HCT116 (cell line): ENCODE data around the gene ARHGAP27. TPM values are rescaled to one million over a fixed set of nuclear protein-coding genes. Genes with fewer than 3 reads are reported as not detected.

Experiments used
- ATAC-seq: fragments of 200-7000 bp; cut with Tn5 transposase; 2 replicates; pipeline ENCODE4 v1.9.1; 2020; ENCODE audit warnings: mild to moderate bottlenecking, moderate library complexity
- BruUV-seq: library from RNA; stranded (reverse); fragments of 400-500 nt; replicated peaks from 2 replicates; lab custom pipeline; 2021; lab: Mats Ljungman, UMichigan
- CTCF ChIA-PET: fragments of 300-600 bp; sonication (Branson Sonifier 250); formaldehyde crosslinking; loops from one replicate; lab custom pipeline; 2021; ENCODE audit warnings: antibody characterized with exemption; lab: Charles Lee
- POLR2A ChIA-PET: fragments of 300-600, 350-600 bp; sonication (Branson Sonifier 250); formaldehyde crosslinking; loops from one replicate; lab custom pipeline; 2021; ENCODE audit warnings: antibody characterized with exemption; lab: Charles Lee
- RAD21 ChIA-PET, 2 experiments: fragments of 300-600 bp; sonication (Branson Sonifier 250); formaldehyde crosslinking; loops; one replicate each; lab custom pipeline; 2023; ENCODE audit warnings: low total read pairs in 2 of 2; ENCODE audit not compliant: uncharacterized antibody in 2 of 2, unreplicated experiment in 2 of 2, low non-redundant PET in 1 of 2; lab: Charles Lee
- DNase-seq: peaks from one replicate; pipeline ENCODE4 v3.0.0-alpha.2; 2010; ENCODE audit warnings: low read depth, low spot score
- H2AFZ ChIP-seq: fragments of 200-600 bp; shearing (Covaris generic), sonication (generic); 2 replicates; pipeline ENCODE4 v1.6.1; 2017; ENCODE audit warnings: low read depth, mixed run types, mixed read lengths, antibody characterized with exemption, low read length; ENCODE audit not compliant: poor library complexity, severe bottlenecking
- H3K27ac ChIP-seq: 2 replicates; pipeline ENCODE4 v1.5.1; 2012; ENCODE audit warnings: low read depth, low read length
- H3K27me3 ChIP-seq: fragments of 200-600 bp; sonication (generic); 2 replicates; pipeline ENCODE4 v1.6.1; 2016; ENCODE audit warnings: mixed run types, low read length, mixed read lengths; ENCODE audit not compliant: insufficient read depth
- H3K36me3 ChIP-seq, 2 experiments: fragments of 200-500 bp in 1 of 2; fragments of 200-600 bp in 1 of 2; sonication (Bioruptor generic) in 1 of 2; sonication (generic) in 1 of 2; 2 replicates each; pipeline versions ENCODE4 v1.5.1 to v1.6.1; 2014 to 2016; ENCODE audit warnings: low read length in 2 of 2, inconsistent platforms in 1 of 2, mixed read lengths in 1 of 2, mixed run types in 1 of 2; ENCODE audit not compliant: insufficient read depth in 2 of 2, control insufficient read depth in 1 of 2
- H3K4me1 ChIP-seq, 2 experiments: fragments of 200-600 bp in 1 of 2; sonication (generic) in 1 of 2; 2 replicates each; pipeline versions ENCODE4 v1.5.1 to v1.6.1; 2012 to 2017; ENCODE audit warnings: low read length in 2 of 2, inconsistent platforms in 1 of 2, mild to moderate bottlenecking in 1 of 2, mixed read lengths in 1 of 2, mixed run types in 1 of 2, moderate library complexity in 1 of 2; ENCODE audit not compliant: insufficient read depth in 2 of 2, control insufficient read depth in 1 of 2
- H3K4me2 ChIP-seq: fragments of 200-600 bp; sonication (generic); 2 replicates; pipeline ENCODE4 v1.6.1; 2017; ENCODE audit warnings: mixed run types, low read length, mixed read lengths
- H3K4me3 ChIP-seq, 2 experiments: fragments of 200-600 bp in 1 of 2; sonication (generic) in 1 of 2; replicated peaks in 1 of 2; 2 replicates each; pipeline ENCODE4 v1.5.1; 2011 to 2016; ENCODE audit warnings: low read length in 2 of 2, control low read depth in 1 of 2, low read depth in 1 of 2, mild to moderate bottlenecking in 1 of 2, mixed read lengths in 1 of 2, mixed run types in 1 of 2
- H3K79me2 ChIP-seq: fragments of 200-600 bp; sonication (generic); 2 replicates; pipeline ENCODE4 v1.6.1; 2017; ENCODE audit warnings: mild to moderate bottlenecking, mixed run types, low read length, moderate library complexity, mixed read lengths; ENCODE audit not compliant: insufficient read depth
- H3K9ac ChIP-seq: fragments of 200-600 bp; sonication (generic); 2 replicates; pipeline ENCODE4 v1.6.1; 2016; ENCODE audit warnings: low read length, mixed read lengths
- H3K9me2 ChIP-seq: fragments of 200-600 bp; sonication (generic), shearing (Covaris generic); 2 replicates; pipeline ENCODE4 v1.6.1; 2017; ENCODE audit warnings: mixed run types, mild to moderate bottlenecking, moderate library complexity; ENCODE audit not compliant: insufficient read depth
- H3K9me3 ChIP-seq, 2 experiments: fragments of 200-500 bp in 1 of 2; fragments of 200-600 bp in 1 of 2; sonication (Bioruptor generic) in 1 of 2; sonication (generic) in 1 of 2; 2 replicates each; pipeline ENCODE4 v1.6.1; 2014 to 2017; ENCODE audit warnings: low read length in 2 of 2, mixed read lengths in 2 of 2, inconsistent platforms in 1 of 2, low read depth in 1 of 2, mild to moderate bottlenecking in 1 of 2, mixed run types in 1 of 2, moderate library complexity in 1 of 2; ENCODE audit not compliant: control insufficient read depth in 1 of 2, insufficient read depth in 1 of 2
- H4K20me1 ChIP-seq: fragments of 200-600 bp; sonication (generic), shearing (Covaris generic); 2 replicates; pipeline ENCODE4 v1.6.1; 2017; ENCODE audit warnings: mixed run types, mild to moderate bottlenecking, moderate library complexity; ENCODE audit not compliant: insufficient read depth
- CBX3 ChIP-seq: IDR thresholded peaks from 2 replicates; pipeline ENCODE4 v1.6.1; 2012; ENCODE audit warnings: low read depth
- CEBPB ChIP-seq: IDR thresholded peaks from 2 replicates; pipeline ENCODE4 v1.6.1; 2012; ENCODE audit warnings: low read depth
- CTCF ChIP-seq, 3 experiments: fragments of 200-600 bp in 1 of 3; sonication (generic) in 1 of 3; IDR thresholded peaks in 2 of 3; conservative IDR thresholded peaks in 1 of 3; 2 replicates each; pipeline ENCODE4 v1.5.1; 2012 to 2017; ENCODE audit warnings: low read depth in 2 of 3, low read length in 2 of 3, antibody characterized with exemption in 1 of 3, borderline replicate concordance in 1 of 3, control low read depth in 1 of 3, mild to moderate bottlenecking in 1 of 3, mixed read lengths in 1 of 3, mixed run types in 1 of 3, moderate library complexity in 1 of 3; ENCODE audit not compliant: insufficient read depth in 1 of 3
- EGR1 ChIP-seq: IDR thresholded peaks from 2 replicates; pipeline ENCODE4 v1.6.1; 2012; ENCODE audit warnings: low read depth
- ELF1 ChIP-seq: IDR thresholded peaks from 2 replicates; pipeline ENCODE4 v1.6.1; 2012; ENCODE audit warnings: low read depth, borderline replicate concordance
- EZH2 ChIP-seq: fragments of 200-600 bp; sonication (generic); IDR thresholded peaks from 2 replicates; pipeline ENCODE4 v1.6.1; 2017; ENCODE audit warnings: antibody characterized with exemption, mixed run types
- FOSL1 ChIP-seq: IDR thresholded peaks from 2 replicates; pipeline ENCODE4 v1.6.1; 2012; ENCODE audit warnings: low read depth
- MAX ChIP-seq: IDR thresholded peaks from 2 replicates; pipeline ENCODE4 v1.6.1; 2012
- POLR2A ChIP-seq: IDR thresholded peaks from 2 replicates; pipeline ENCODE4 v1.7.0; 2011; ENCODE audit warnings: borderline replicate concordance; ENCODE audit not compliant: insufficient read depth, insufficient read length; ENCODE audit errors: extremely low read depth
- POLR2AphosphoS5 ChIP-seq: IDR thresholded peaks from 2 replicates; pipeline ENCODE4 v1.6.1; 2011; ENCODE audit warnings: mild to moderate bottlenecking, low read depth, low read length, moderate library complexity
- RAD21 ChIP-seq: IDR thresholded peaks from 2 replicates; pipeline ENCODE4 v1.6.1; 2012; ENCODE audit warnings: low read depth, mild to moderate bottlenecking
- REST ChIP-seq: IDR thresholded peaks from 2 replicates; pipeline ENCODE4 v1.6.1; 2012; ENCODE audit warnings: low read depth
- SIN3A ChIP-seq: IDR thresholded peaks from 2 replicates; pipeline ENCODE4 v1.6.1; 2012; ENCODE audit warnings: low read depth
- SRF ChIP-seq: IDR thresholded peaks from 2 replicates; pipeline ENCODE4 v1.6.1; 2012; ENCODE audit warnings: low read depth
- YY1 ChIP-seq: IDR thresholded peaks from 2 replicates; pipeline ENCODE4 v1.6.1; 2011; ENCODE audit warnings: low read length, low read depth, moderate library complexity, mild to moderate bottlenecking; ENCODE audit not compliant: insufficient replicate concordance; ENCODE audit errors: extremely low read depth
- ZBTB33 ChIP-seq: IDR thresholded peaks from 2 replicates; pipeline ENCODE4 v1.6.1; 2011; ENCODE audit warnings: mild to moderate bottlenecking, low read length, moderate library complexity; ENCODE audit not compliant: insufficient replicate concordance; ENCODE audit errors: extremely low read depth
- ZFX ChIP-seq: fragments of 450-650 bp; IDR thresholded peaks from 2 replicates; pipeline ENCODE4 v1.6.1; 2017
- ZNF274 ChIP-seq: fragments of 200-500 bp; sonication (Bioruptor generic); IDR thresholded peaks from 2 replicates; pipeline ENCODE4 v1.6.1; 2014; ENCODE audit warnings: mild to moderate bottlenecking, low read depth, low read length, inconsistent platforms
- intact Hi-C: fragments of 100-400 bp; cut with micrococcal nuclease; formaldehyde crosslinking; loops from 2 replicates; pipeline ENCODE4 v1.10.0; 2022
- total RNA-seq: library from RNA; stranded (reverse); gene quantifications from one replicate; pipeline ENCODE4 v1.2.1, GENCODE V29; 2021; ENCODE audit not compliant: unreplicated experiment
- TF ChIP-seq, protein P1 (sequence below): IDR thresholded peaks from 2 replicates; pipeline ENCODE4 v1.6.1; 2012

Gene ARHGAP27
- total RNA-seq, 1 experiment from 2014 or later, result 46.7 TPM

DNA sequence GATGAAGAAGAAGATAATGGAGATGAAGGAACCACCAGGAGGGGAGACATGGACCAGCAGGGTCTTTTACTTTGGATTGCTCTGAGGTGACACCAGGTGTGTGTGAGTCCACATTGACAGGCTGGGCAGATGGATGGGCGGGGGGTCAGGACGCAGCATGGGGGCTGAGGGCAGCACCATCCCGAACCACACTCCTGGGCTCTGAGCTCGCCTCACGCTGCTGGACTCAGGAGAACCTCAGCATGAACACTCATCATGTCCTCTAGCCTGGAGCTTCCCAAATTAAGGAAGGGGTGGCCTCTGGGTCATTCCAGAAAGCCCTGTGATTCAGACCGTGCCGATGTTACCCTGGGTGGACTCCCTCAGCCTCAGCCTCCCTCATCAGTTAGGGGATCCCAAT lies 65.5 kb downstream of the ARHGAP27 start:
- H3K9me2 ChIP-seq, result no peaks in the 10 kb centered on the region
- peaks cover 35 to 57% of the 10 kb centered on the region in 2 experiments for H3K4me1 ChIP-seq
- ChIA-PET CTCF (interaction anchor here (1.0 kb wide), 1 partner anchor 90 kb away, joined by 4 read pairs; no protein-coding TSS in a partner anchor), RAD21 (no interaction called here), POLR2A (no interaction called here)
- no peak overlapping the region for H3K4me2 ChIP-seq
- H2AFZ ChIP-seq, result no peak overlapping the region
- H3K4me3 ChIP-seq, result no peak overlapping the region
- H3K27me3 ChIP-seq, result no peaks in the 10 kb centered on the region
- H3K9ac ChIP-seq, result no peak overlapping the region
- H3K9me3 ChIP-seq, result no peaks in the 10 kb centered on the region
- ATAC-seq (no peak), DNase-seq (no peak)
- intact Hi-C loops, result no loop called here
- no peaks in the 10 kb centered on the region for H4K20me1 ChIP-seq
- BruUV-seq, result no TSS peak
- TF ChIP-seq SIN3A (no peak), CBX3 (no peak), ELF1 (no peak), ZBTB33 (no peak), CEBPB (no peak), ZFX (no peak), POLR2A (no peak), FOSL1 (no peak), CTCF (IDR thresholded peaks at IDR 0.05 in 2 of 3, conservative IDR thresholded peaks at IDR 0.05 in 1 of 3; ENCODE audit: borderline replicate concordance in 1 of 3, insufficient read depth in 1 of 3, low read depth in 2 of 3, low read length in 2 of 3) (no peak), YY1 (no peak), SRF (no peak), ZNF274 (no peak), EGR1 (no peak), RAD21 (no peak), EZH2 (no peak), REST (no peak), MAX (no peak), POLR2AphosphoS5 (no peak)
- TF ChIP-seq, protein P1, sequence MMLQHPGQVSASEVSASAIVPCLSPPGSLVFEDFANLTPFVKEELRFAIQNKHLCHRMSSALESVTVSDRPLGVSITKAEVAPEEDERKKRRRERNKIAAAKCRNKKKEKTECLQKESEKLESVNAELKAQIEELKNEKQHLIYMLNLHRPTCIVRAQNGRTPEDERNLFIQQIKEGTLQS, result no peak
- H3K27ac ChIP-seq, result no peak overlapping the region
- no peaks in the 10 kb centered on the region for H3K36me3 ChIP-seq
- H3K79me2 ChIP-seq, result no peaks in the 10 kb centered on the region
